CD4-positive, alpha-beta T cell treated with Interleukin-21 for 1 hour (primary cell): ENCODE measurements around the gene MON1B.
"Not testable (repeated sequence)": the region's sequence is repeated elsewhere in the genome, so short reads cannot be mapped to it uniquely, and the experiment has no call there.

Experiments
- DNase-seq: peaks from one replicate; pipeline ENCODE4 v3.0.0-alpha.2; 2020

The MON1B gene

DNA sequence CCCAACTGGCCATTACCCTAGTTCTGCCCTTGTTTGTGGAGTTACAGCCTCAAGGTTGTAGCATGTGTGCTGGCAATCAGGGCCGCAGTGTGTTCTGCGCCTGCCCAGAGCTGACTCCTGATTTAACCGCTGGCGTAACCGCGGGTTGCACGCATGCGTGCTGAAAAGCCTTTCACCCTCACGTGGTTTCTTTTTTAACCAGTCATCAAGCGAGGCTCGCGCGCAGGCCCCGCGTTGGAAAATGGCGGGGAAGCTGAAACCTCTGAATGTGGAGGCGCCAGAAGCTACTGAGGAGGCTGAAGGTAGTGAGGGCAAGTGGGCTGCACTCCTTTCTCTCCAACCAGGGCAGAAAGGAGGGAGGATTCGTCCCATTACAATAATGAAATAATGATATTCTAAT lies 8.2 kb downstream of the MON1B start, which contains the start of gene SYCE1L:
SYCE1L (plus strand) TSS at position 198 of the 400 bp plus-strand sequence; CDS start at position 242, 44 bp downstream.
- no peak for DNase-seq

DNA sequence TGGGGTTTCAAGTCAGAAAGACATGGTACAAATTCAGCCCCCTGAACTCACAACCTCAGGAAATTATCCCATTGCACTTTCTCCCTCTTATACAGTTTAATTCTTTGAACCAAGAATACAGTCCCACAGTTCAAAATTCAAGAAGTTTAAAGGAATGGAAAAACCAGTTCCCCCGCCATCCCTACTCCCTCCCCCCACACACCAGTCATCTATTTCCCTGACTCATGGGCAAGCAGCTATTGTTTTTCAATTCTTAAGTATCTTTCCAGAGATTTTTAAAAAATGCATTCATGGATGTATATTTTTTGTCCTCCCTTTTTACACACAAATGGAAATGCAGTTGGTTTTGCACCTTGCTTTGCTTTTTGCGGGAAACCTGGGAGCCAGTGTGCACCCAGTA lies 15.5 kb downstream of the MON1B start:
- no peak for DNase-seq

DNA sequence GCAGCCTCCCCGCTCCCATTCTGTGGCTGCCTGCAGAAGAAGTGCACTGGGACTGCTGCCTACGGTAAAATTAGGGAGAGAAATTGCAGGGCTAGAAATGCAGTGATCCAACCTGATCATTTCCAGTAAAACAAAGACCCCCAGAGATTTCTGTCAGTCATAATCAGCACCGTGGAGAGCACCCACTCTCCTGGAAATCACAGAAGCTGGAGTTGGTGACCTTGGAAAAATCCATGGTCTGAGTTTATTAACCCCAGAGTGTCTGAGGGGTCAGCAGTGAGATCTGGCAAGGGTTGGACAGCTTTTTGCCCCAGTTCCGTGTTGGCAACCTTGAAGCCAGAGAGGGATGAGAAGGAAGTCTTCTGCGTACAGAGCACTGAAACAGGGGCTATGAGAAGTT lies 16.0 kb downstream of the MON1B start:
- DNase-seq: no peak

DNA sequence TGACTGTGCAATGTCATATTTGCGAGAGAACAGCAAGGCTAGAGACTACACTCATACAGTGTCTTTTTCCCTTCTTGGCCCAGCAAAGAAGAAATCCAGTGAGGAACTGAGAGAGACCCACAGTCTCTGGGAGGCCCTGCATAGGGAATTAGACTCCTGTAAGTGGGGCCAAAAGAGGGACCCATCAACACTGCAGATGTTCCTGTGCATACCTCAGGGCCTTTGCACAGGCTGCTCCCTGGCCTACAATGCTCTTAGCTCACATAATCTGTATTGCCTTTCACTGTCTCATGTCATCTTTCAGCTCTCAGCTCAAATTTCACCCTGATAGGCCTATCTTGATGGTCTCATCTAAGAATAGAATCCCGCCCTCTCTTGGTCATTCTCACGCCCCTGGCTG lies 17.4 kb downstream of the MON1B start:
- no peak for DNase-seq

DNA sequence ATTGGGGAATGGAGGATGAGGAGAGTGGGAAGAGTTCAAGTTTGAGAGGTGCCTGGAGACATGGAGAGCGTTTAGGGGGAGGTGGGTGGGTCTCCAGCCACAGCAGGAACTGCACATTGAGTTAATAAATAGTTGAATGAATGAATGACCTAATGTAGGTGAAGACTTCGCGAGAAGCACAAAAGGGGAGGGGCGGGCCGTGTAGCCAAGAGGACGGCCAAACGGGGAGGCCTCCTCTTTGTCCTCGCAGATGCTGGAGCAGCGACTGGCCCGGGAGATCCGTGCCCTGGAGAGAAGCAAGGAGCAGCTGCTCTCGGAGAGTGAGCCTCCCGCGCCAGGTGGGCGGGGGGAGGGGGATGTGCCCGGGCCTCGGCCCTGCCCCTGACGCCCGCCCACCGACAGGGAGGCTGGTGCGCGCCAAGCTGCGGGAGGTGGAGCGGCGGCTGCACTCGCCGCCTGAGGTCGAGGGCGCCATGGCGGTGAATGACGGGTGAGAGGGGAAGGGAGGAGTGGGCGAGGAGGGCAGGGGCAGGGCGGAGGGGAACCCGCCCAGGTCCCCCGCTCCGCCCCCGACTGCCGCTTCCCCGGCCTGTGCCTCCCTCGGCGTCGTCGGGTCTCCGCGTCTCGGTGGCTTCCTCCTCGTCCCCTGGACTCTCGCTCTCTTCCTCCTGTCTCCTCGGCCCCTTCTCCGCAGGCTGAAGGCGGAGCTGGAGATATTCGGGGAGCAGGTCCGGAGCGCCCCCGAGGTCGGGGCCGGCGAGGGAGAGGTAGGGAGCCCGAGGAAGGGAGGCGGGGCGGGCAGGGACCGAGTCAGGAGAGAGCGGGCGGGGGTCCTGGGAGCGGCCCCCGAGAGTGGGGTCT lies 21.1 kb downstream of the MON1B start:
- DNase-seq: peak; percentile 82

DNA sequence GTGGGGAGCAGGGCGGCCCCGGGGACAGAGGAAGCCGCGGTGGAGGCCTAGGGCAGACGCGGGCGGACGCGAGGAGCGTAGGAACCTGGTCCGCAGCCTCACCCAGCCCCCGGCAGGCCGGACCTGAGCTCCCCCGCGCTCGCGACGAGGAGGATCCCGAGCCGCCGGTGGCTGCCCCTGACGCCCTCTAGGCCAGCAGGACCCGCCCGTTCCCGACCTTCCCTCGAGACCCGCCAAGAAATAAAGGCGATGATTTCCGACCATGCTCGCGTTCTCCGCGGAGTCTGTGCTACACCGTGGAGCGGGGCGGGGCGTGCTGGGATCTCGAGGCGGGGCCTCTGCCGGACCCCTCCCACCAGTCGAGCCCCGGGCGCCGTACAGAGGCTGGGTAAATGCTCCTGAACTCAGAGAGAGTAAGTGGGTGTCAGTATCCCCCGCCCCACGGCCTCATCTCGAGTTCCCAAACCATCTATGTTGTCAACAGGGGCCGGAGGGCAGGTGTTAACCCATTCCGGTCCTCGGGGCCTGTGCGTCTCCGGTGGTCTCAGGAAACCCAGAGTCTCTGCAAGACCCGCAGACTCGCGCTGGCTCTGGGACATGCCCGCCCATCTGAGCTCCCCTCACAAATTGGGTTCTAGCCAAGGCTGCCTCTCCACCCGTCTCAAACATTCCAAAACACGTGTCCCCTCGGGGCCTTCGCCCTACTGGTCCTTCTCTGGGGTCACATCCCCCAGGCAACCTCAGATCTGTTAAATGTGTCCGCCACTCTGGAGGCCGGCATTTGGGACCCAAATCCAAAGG lies 22.0 kb downstream of the MON1B start:
- DNase-seq: peak; percentile 75

DNA sequence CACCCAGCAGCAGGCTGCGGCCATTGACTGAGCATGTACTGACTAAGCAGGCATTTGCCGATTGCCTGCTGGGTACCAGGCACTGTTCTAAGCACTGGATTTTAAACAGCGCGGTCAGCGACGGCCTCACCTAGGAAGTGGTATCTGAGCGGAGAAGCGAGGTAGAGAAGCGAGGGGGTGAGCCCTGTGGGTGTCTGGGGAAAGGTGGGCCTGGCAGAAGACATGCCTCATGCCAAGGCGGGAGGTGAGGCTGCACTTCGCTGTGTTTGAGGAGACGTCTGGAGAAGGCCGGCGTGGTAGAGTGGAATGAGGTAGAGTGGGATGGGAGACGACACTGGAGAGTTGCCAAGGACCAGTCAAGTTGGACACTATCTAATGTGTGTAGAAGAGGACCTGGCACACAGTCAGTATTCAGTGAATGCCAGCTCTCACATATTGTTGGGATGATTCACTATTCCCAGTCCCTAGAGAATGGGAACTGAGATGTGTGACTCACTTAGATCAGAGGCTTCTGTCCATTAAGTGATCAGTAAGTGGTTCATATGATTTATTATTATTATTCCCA lies 22.6 kb downstream of the MON1B start:
- no peak for DNase-seq

DNA sequence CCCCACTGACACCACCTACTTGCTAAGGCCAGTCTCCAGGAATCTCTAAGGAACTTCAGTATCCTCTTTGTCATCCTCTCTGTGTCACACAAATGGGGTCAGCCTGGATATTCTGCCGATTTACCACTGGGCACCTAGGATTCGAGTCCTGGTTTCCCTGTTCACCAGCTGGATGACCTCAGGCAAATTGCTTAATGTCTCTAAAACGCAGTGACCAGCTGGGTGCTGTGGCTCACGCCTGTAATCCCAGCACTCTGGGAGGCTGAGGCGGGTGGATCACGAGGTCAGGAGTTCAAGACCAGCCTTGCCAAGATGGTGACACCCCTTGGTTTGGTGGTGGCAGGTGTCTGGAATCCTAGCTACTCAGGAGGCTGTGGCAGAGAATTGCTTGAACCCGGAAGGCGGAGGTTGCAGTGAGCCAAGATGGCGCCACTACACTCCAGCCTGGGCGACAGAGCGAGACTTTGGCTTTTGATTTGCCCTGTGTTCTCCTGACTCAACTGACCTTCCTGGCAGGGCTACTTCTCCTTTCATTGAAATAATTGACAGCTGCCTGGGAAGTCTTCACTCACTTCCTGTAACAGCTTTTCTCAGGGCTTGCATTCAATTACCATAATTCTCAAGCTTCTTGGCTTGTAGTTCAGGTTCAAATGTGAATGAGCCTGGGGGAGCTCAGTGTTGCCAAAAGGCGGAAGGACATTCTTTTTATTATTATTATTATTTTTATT lies 23.6 kb downstream of the MON1B start:
- no peak for DNase-seq

DNA sequence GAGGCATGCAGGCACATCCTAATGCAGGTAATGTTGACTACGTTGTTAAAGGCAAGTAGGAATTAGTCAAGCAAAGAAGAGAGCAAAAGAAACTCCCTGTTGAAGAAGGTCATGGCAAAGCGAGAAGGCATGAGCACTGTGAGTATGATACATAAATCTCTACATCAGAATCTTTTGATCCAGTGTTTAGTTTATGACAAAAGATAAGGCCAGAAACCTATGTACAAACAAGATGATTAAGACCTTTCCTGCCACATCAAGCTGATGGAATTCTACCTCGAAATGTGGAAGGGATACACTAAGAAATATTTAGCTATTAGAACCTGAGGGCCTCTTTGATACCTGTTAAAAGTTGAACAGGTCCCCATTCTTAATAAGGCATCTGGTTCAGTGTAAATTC lies 28.4 kb downstream of the MON1B start:
- no peak for DNase-seq

DNA sequence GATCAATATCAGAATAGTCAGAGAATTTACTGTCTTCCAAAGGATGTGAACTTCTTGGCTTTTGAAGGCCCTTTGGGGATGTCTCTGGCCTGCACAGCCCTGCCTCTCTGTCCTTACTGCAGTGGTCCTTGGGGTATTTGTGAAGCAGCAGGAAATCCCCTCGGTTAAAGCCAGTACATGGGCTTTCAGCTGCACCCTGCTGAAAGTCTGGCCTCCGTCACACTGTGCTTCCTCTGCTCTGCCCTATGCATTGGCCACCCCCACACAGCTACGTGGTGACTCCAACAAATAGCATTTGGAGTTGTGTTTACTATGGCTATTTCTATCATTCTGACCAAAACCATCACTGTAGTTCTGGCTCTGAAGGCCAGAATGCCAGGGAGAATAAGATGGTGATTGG lies 29.4 kb downstream of the MON1B start:
- no peak for DNase-seq

DNA sequence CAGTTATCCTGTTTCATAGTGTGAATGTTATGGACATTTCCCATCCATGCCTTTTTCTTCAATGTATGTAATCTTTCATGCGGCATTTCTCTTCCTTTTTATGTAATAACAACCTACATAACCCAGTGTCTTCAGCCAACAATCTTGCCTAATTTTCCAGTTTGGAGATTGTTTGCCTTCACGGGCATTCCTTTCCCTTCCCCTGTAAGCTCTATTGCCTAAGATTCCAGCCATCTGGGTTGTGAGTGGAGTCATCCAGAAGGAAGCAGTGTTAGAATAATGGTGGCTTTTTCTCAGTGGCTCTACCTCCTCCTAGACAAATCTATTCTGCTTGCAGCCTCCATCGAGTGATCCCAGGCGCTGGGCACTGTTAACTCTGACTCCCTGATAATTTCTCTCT lies 30.5 kb downstream of the MON1B start:
- no peak for DNase-seq

DNA sequence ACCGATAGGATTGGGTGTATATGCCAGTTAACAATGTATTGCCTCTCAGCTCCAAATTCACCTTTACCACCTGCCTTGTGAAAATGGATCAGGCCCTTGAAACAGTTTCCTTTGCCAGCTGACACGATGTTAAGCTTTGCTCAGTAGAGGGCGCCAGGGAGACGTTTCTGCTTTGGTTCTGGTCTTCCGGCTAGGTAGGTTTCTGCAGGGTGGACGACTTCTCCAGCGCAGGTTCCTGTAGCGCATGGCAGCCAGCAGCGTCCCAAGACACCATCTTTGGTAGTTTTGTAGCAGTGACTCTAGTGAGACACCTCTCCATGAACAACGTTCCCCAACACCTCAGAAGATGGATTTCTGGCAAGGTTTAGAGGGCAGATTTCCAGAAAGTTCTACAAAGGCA lies 32.2 kb downstream of the MON1B start:
- peak; percentile 22 for DNase-seq

DNA sequence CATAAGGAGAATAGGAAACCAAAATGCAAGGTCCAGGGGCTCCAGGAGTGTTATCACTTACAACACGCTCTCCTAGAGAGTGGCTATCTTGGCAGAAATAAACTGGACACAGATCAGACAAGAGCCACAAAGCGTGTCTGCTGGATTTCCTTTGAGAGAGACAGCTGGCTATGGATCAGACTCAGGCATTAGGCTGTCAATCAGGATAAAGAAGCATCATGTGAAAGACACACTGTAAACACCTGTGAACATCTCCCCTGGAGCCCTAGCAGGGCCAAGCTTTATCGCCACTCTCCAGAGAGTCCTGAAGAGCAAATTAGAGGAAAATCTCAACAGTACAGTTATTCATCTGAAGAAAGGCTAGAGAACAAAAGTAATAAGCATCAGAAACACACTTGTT lies 34.2 kb downstream of the MON1B start:
- DNase-seq: no peak

DNA sequence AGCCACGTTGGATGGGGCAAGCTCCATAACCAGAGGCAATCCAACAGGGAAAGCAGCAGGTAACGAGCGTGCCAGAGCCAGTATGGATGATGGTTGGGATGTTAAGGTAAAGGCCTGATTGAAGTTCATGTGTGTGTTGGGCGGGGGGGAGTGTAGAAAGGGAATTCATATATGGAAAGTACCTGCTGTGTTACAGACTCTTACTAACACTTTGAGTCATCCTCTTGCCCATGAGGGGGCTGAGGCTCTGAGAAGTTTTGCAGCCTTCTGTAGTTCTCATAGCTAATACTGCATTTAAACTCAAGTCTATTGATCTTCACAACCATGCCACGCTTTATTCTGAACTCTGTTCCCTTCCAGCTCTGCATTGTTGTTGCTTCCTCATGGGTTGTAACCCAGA lies 36.8 kb downstream of the MON1B start:
- DNase-seq: no peak

DNA sequence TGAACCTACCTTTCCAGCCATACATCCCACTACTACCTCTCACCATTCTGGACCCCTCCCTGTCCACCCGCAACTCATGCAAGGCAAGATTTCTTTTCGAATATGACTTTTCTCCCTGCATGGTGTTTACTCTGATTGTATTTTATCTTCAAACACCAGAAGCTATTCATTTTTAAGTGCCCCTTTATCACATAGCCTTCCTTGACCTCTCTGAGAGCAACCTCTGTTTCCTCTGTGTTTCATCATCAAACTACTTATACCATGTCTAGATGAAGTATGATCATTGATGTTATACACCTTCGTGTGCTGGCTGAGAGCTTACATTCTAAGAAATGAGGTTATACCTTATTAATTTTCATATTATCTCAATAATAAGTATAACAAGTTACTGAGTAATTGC lies 40.1 kb downstream of the MON1B start:
- DNase-seq: no peak

DNA sequence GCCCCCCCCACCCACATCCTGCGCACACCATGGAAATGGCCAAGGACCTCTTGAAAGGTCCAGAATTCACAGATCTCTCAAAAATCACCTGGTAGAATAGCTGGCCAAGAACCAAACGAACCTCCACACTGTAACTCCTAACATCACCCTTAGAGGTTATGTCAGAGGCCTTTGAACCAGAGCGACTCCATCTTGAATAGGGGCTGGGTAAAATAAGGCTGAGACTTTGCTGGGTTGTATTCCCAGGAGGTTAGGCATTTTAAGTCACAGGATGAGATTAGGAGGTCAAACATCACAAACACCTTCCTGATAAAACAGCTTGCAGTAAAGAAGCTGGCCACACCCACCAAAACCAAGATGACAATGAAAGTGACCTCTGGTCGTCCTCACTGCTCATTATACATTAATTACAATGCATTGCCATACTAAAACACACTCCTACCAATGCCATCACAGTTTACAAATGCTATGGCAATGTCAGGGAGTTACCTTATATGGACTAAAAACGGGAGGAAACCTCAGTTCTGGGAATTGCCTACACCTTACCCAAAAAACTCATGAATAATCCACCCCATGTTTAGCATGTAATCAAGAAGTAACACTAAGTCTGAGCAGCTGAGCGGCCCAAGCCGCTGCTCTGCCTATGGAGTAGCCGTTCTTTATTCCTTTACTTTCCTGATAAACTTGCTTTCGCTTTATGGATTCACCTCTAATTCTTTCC lies 43.0 kb downstream of the MON1B start:
- DNase-seq: no peak

DNA sequence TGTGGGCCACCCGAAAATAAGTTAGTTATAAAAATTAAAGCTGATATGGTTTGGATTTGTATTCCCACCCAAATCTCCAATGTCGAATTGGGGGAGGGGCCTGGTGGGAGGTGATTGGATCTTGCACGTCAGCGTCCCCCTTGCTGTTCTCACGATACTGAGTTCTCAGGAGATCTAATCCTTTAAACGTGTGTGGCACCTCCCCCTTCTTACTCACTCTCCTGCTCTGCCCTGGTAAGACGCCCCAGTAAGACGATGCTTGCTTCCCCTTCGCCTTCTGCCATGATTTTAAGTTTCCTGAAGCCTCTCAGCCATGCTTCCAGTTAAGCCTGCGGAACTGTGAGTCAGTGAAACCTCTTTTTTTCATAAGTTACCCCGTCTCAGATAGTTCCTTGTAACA lies 43.6 kb downstream of the MON1B start:
- no peak for DNase-seq

DNA sequence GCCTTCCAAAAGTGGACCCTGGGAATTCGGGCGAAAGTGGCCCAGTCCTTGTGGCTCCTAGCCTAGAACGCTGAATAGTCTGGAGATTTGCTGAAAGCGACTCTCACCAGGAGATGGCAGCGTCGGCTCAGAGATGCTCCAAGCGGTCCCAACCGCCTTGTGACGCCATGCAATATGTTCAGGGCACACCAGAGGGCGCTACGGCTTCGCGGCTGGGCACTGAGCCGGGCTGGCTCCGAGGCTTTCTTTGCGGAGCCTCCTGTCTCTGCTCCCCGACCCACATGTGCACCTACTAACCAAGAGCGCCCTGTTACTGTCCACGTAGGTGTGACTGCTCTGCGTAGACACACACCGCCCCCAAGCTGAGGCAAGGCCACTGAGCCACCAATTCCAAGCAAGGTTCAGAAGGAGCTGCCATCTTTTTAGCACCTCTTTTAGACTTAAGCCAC lies 45.1 kb downstream of the MON1B start:
- DNase-seq: peak; percentile 89

DNA sequence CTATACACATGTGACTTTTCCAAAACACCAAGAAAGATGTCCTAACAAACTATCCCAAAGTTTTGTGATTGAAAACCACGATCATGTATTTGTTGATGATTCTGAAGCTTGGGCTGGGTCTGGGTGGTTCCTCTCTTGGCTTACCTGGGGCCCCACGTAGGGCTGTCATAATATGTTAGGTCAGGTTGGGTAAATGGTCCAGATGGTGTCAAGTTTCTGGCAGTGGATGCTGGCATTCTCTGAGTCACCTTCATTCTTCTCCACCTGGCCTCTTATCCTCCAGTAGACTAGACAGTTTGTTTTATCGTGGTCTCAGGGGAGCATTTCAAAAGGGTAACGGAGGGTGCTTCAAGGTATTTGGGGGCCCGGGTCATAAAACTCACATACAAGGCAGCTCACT lies 47.6 kb downstream of the MON1B start:
- DNase-seq: no peak

DNA sequence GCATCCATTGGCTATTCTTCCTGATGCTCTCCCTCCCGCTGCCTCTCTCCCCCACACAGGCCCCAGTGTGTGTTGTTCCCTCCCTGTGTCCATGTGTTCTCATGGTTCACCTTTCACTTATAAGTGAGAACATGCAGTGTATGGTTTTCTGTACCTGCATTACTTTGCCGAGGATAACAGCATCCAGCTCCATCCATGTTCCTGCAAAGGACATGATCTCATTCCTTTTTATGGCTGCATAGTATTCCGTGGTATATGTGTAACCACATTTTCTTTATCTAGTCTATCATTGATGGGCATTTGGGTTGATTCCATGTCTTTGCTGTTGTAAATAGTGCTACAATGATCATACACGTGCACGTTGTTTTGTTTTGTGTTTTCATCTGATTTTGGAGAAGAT lies 51.5 kb downstream of the MON1B start:
- DNase-seq: not testable (repeated sequence)

DNA sequence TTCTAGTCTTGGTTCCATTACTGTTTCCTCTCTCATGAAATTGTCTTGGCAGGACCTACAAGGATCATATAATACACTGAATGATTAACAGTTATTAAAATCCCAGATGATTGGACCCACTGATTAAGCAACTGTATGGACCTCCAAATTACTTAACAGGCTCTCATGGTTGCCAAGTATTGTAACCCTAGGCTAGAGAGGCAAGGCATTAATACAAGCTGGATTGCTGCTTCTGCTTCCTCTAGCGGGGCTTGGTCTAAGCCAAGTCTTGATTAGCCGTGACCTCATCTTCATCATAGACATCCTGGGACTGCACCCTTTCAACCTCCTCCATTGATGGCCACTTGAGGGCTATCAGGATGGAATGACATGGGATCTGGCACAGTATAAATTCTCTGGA lies 55.2 kb downstream of the MON1B start:
- DNase-seq: no peak

DNA sequence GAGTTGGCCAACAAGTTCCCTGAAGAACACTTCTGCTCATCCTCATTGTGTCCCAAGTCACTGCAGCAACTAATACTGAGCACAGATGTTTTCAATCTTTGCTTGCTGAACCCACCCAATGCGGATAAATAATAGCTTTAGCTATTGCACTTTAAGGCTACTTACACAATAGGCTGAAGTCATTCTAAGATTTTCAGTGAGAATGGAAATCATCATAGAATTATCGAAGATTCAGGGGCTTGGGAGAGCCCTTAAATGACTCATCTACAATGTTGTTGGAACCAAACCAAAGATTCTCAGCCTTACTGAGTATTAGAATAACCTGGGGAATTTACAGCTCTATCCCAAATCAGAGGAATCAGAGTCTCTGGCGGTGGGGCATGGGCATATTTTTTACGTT lies 59.4 kb downstream of the MON1B start:
- no peak for DNase-seq
